ENCODE data around the gene RAMP3.
"Not testable (repeated sequence)": the region's sequence is repeated elsewhere in the genome, so short reads cannot be mapped to it uniquely, and the experiment has no call there.

The RAMP3 gene, protein sequence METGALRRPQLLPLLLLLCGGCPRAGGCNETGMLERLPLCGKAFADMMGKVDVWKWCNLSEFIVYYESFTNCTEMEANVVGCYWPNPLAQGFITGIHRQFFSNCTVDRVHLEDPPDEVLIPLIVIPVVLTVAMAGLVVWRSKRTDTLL

DNA sequence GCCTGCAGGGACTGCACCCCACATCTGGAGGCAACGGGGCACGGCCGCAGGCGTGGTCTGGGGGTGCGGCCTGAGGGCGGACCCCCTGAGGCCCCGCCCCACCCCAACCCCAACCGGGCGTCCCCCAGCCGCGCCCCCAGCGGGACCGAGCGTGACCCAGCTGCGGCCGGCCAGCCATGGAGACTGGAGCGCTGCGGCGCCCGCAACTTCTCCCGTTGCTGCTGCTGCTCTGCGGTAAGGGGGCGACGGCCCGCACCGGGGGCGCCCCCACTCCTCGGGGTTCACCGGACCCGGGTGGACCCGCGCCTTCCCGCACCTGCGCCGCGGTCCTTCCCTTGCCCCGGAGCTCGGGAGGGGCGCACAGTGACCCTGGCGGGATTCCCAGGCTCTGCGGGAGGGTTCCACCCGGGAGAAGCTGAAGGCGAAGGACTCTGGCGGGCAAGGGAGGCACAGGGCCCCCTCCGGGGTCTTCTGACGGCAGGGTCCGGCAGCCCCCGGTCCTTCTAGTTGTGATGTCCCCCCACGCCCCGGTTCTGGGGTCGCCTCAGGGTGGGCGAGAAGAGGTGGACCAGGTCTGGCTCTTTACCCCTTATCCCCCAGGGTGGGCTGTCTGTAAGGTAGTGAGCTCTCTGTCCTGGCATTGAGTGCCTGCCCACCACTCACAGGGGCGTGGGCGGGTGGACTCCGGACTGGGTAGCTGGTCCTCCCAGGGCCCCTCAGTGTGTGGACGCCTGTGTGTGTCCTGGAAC, at the start of gene RAMP3:
Gene RAMP3 (plus strand): TSS at position 139 of the 749 bp plus-strand sequence. CDS start 38 bp downstream, at position 177.
- no peak for DNase-seq

DNA sequence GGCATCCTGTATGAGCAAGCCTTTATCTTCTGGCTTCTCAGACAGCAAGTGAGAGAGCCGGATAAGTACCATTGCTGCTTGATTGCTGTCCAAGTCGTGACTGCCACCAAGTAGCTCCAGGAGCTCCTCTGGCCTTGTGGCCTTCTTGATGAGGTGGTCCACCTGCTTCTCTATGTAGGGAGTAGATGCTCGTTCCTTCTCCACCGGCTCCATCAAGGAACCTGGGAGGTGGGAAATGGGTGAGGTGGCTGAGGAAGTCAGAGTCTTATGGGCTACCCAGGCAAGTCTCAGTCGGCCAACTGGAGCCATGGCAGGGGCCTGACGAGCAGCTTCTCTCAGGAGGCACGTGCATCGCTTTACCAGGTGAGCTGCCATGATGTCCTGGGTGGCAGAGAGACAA, 48.7 kb upstream of the RAMP3 start:
- no peak for DNase-seq

DNA sequence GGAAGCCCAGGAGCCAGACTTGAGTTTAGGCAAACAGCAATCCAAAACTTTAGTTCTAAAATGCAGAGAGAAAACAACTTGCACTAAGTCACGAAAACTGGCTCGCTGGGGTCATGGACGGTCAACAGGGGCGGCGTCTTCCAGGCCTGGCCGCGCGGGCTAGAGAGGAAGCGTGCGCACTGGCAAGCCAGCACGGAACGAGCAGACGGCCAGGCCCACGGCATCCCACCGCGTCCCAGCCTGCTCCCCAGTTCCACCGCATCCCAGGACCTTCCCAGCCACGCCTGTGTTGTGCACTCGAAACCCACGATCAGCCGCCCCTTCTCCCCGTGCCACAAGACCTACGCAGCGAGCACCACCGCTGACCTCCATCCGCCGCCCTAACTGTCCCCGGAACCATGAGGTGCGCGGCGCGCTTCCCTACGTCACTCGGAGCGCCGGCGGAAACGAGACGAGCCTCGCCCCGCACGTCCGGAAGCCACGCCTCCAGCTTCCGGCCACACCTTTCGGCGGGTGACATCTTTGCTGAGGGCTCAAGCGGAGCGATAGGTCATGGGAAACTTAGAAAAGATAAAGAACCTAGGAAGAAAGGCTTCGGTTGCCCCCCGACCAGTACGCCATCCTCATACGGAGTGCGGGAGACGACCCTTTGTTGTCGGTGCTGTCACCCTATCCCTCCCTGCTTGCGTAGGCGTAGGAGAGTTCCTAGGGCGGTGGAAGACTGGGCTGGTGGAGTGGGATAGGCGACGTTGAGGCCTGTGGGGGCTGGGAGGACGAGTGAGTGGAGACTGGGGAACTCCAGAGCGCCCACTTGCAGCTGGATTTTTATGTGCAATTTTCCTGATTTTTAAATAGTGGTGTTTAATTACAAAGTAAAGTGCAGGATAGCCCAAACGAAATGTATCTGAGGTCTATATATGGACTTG, 46.0 kb upstream of the RAMP3 start, which contains the start of gene TBRG4:
Gene TBRG4 (minus strand): TSS at position 400 of the 926 bp plus-strand sequence. CDS start 2,460 bp downstream, outside the sequence.
- peak; percentile 94 for DNase-seq

DNA sequence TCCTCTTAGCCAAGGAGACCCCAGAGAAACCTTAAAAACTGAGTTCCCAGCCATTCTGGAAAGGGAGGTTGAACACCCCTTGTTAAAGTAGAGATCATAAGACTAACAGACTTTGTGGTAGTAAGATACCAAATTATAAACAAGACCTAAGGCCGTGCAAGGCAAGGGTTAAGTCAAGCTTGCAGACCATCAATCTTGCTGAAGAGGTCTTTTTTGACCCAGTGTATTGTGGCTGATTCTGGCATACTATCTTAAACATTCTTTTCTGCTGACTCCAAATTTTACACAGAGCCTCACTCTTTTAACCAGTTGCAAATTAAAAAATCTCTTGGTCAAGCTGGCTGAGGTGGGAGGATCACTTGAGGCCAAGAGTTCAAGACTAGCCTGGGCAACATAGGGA, 44.9 kb upstream of the RAMP3 start:
- DNase-seq: no peak

DNA sequence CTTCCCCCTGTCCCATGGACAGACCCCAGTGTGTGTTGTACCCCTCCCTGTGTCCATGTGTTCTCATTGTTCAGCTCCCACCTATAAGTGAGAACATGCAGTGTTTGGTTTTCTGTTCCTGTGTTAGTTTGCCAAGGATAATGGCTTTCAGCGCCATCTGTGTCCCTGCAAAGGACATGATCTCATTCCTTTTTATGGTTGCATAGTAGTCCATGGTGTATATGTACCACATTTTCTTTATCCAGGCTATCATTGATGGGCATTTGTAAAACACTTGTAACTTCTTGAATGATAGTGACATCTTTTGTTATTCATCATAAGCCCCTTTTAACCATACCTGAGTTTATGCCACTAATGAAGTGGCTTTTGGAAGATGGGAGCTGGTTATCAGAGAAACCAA, 43.3 kb upstream of the RAMP3 start:
- not testable (repeated sequence) for DNase-seq

DNA sequence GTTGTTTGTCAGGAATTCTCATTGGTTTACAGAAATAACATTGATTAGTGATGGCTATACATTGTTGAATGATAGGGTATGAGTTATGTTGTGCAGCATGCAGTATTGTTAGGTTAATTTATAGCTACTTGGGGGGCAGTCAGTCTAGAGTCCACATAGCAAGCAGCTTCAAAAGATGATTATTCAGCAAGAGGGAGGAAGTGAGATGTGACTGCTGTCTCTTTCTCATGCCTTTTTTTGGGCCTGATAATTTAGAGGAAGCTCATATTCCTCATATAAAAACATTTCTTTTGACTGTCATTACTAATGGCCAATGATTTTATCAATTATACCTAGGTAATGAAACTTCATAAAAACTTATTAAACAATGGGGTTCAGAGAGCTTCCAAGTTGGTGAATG, 42.7 kb upstream of the RAMP3 start:
- no peak for DNase-seq

DNA sequence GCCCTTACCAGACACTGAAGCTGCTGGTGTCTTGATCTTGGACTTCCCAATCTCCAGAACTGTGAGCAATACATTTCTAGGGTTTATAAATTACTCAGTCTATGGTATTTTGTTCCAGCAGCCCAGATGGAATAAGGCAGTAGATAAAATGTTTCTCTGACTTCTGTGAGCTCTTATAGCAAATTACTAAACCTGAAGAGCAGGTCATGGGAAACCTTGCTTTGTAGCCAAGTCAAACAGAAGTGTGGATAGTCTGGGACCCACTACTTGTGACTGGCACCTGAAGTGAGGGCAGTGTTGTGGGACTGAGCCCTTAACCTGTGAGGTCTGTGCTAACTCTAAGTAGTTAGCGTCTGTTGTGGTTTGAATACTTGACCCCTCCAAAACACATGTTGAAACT, 41.5 kb upstream of the RAMP3 start:
- DNase-seq: no peak

DNA sequence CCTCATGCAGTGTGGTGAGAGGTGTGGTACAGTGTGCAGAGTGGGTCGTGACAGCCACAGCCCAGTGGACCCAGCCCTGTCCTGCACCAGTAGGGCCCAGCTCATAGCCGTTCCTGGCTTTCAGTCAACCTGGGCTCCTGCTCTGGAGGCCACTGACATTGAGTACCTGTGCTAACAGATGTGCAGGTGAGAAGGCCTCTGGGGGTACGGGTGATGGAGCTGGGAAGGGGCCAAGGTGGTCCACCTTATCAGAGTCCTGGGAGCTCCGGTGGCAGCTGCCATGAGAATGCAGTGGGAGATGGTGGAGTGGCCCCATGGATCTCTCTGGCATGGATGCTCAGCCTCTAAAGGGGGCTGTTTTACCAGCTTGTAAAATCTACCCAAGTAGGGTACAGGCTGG, 40.0 kb upstream of the RAMP3 start:
- DNase-seq: no peak

DNA sequence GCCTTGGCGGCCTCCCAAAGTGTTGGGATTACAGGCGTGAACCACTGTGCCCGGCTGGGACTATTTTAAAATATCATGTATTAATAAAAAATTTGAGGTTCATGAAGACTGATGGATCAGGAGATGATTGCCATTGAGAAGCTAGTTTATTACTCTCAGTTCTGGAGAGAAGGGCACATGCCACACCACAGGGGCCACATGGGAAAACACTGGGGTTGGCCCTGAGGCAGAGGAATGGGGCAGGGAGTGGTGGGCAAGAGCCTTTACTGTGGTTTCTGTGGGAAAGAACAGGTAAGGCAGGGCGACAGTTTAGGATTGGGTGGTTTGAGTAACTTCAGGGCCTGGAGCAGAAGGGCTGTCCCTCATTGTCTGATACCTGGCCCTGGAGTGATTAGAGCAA, 39.3 kb upstream of the RAMP3 start:
- DNase-seq: no peak

DNA sequence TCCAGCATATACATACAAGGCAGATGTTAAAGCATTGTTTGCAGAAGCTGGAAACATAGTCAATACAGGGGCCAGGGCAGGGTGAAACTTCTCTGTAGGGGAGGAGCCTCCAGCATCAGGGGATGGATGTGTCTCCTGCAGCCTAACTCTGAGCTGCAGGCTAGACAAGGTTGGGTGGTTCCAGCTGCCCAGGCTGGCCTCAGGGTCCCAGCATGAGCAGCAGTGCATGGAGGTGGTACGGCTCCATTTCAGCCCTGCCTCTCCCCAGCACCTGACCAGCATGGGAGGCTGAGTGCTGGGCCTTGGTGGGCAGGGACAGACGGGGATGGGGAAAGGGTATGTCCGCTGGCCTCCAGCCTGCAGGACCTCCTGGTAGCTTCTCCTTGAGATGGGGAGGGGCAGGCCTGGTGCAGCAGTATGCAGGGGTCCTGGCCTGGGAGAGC, 38.7 kb upstream of the RAMP3 start:
- no peak for DNase-seq

DNA sequence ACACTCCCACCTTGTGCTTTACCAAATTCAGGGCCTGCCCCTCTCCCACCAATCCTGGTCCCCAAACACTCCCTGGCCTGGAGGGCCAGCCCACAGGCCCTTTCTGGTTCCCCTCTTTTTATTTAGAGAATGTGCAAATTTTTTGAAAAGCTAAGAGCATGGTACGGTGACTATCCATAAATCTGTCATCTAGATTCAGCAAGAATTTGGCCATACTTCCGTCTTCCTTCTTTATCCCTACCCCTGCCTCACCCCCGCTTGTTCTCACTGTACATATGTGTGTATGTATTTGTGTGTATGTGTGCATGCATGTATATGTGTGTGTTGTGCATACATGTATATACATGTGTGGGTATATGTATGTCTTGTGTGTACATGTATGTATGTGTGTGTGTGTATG, 38.0 kb upstream of the RAMP3 start:
- no peak for DNase-seq

DNA sequence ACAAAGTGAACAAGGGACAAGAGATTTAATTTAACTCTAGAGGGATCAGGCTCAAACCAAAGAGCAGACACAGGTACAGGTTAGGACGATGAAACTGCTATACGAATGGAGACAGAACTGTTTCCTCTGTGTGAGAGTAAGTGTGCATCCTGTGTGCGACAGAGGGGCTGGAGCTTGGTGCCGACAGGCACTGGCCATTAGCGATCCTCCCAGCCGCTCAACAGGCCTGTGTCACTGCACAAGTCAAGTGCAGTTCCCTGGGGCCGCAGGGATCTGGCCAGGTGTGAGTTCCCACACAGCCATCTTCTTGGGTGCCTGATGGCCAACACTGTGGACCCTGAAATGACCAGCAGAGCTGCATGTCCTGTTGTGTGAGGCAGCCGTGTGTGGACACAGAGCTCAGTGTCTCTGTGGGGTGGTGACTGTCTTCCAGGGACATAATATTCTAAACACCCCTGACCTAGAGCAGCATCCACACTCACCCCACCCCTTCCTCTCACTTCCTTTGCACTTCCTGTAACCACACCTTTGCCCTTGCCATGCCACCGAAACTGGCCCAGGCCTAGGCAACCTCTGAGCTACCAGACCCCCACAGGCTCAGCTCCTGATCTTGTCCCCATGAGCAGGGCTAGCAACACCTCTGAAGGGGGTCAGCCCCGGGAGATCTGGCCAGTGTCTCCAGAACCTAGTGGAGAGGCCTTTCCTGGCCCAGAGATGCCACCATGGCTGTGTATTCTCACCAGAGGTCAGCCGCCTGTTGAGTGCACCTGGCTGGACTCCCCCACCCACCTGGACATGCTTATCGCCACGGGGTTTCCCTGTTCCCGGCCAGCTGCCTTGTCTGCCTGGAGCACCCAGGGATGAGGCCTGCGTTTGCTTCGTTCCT, 34.4 kb upstream of the RAMP3 start:
- no peak for DNase-seq

DNA sequence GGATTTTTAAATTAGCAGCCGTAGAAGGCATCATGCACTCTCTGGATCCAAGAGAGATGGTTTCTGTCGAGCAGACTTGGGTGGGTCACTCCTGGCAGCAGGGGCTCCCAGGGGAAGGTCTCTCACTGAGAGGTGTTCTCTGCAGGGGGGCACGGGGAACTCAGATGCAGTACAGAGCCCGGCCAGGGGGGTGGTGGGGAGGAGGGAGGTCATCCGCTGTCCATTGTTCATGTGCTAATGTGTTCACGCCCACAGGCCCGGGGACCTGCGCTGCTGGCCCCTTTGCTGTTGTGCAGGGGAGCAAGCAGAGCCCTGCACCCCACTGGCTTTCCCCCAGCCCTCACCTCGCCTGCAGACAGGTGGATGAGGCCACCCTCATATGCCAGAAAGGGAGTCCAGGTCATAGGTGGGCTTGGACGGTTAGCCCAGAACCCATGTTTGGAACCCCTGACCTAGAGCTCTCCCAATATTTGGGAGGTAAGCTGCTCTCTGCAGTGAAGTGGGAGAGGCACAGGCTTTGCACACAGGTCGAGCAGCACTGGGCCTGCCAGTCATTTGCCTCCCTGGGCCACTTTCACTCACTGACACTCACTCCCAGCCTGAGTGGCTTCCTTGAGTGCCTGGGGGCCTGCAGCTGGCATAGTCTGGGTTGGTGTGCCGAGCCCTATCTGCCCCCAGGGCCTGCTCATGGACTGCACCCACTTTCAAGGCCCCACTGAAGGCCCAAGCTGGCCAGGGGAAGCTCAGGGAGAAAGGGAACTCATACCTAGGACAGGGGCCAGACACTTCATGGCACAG, 33.5 kb upstream of the RAMP3 start:
- DNase-seq: no peak

DNA sequence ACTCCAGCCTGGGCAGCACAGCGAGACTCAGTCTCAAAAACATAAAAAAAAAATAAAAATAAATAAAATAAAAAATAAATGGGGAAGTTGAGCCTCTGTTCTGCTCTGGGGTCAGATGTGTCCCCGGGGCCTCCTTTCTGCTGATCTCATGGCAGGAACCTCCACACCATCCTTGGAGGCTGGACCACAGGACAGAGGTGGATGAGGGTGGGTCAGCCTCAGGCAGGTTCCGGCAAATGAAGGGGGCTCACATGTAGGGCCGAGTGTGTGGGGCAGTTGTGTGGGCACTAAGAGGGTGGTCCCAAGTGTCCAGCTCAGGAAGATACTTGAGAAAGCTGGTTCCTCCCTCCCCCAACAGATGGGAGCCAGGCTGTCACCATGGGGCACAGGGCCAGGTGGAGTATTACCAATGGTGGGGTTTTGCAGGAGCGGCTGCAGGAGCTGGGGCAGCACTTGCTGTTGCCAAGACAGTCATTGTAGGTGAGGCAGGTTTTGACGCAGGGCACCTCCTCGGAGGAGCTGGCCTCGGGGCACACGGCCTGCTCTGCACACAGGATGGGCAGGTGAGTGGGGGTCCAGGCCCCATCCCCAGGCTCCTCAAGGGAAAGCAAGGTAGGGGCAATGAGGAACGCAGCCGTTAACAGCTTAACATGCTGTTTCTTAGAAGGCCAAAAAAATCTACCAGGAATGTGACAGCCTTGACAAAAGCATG, 32.2 kb upstream of the RAMP3 start:
- no peak for DNase-seq

DNA sequence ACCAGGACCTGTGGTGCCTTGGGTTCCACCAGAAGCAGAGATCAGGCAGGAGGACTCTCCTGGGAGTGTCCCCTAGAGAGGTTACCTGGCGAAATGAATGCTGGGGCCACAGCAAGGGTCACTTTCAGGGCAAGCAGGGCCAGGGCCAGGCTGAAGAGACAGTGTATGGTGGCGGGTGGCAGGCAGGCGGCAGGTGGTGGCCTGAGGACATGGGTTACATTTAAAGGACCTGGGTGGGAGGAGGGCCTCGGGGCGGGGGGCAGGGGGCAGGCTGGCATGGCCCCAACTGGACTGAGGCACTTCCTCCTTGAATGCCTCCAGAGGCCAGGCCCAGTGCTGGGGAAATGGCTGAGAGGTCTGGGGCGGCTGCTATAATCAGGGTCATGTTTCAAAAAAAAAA, 31.4 kb upstream of the RAMP3 start:
- no peak for DNase-seq

DNA sequence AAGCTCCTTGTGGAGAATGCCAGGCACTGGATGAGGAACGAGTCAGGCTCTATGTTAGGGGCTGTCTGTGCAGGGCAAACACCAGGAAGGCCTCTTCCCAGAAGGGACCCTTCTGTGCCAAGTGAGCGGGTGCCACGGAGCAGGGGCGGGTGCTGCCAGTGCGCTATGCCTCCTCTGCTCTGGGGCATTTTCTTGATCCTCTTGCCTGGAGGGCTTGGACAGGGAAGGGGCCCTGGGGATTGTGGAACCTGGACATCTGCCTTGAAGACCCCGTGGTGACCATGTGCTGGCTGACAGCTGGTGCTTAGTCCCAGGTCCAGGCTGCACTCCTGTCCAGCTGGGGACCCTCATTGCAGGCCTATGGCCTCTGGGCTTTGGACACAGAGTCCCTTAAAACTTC, 30.7 kb upstream of the RAMP3 start:
- no peak for DNase-seq

DNA sequence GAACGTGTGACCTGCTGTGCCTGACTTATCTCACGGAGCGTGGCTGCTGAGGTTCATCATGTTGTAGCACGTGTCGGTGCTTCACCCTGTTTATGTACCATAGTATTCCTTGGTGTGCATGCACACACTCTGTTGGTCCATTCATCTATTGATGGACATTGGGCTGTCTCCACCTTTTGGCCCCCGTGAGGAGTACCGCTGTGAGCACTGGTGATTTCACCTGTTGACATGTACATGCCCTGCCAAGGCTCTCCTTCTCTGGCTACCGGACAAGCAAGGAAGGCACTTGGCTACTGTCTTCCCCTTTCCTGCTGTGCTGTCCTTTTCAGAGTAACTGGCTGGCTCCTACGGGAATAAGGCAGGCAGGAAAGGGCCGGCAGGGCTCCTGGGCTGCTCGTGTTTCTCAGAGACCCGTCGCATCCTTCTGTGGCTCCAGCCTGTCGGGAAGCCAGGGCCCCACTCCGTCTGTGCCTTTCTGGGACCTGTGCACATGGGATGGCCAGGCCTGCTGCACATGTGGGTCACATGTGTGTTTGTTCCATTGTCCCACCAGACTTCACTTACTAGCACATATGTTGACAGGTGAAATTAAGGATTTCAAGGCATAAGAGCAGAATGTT, 28.3 kb upstream of the RAMP3 start:
- DNase-seq: no peak

DNA sequence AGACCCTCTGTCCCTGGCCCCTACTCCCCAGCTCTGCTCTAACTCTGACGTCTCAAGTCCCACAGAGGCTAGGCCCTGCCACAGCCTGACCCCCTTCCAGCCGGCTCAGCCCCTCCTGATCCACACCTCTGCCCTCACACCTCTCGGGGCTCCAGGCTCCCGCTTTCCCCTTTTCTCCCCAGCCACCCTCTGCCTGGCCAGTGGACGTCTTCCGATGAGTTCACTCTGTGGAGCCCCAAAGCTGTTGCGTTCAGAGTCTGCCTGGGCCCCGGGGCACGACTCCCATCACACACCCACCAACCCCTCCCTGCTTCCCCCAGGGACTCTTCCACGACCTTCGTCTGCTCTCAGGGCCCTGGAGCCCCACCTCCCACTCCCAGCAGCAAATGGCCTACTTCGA, 27.7 kb upstream of the RAMP3 start:
- no peak for DNase-seq

DNA sequence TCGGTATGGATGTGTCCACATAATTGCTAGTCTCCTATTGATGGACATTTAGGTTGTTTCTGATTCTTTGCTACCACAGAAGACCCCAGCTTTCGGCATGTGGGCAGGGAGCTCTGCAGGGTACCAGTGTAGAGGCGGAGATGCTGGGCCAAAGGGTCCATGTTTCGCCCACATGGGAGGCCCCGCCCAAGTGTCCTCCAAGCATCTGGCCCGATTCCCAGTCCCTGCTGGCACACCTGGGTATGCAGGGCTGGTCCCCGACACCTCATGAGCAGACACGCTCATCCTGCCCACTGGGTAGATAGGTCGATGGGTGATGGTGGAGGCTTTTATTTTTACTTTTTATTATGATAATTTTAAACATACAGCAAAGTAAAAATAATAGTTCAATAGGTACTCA, 26.7 kb upstream of the RAMP3 start:
- DNase-seq: no peak

DNA sequence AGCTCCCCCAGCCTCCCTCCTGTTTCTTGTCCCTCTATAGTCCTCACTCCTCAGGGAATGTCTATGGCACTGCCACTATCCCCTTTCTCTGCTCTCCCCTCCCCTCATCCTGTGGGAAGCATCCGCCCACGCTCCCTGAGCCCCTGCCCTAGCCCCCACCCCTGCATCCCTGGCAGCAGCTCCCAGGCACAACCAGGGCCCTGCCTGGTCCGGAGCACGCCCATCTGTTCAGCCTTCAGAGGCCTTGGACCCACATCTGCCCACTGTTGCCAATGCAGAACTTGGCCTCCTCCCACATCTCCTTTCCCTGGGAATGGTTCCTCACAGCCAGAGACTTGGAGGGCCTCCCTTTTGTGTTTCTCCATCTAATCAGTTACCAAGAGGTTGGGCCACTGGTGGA, 25.7 kb upstream of the RAMP3 start:
- DNase-seq: no peak
